HepG2 (cell line): Measurements from ENCODE around the gene RB1. TPM values are rescaled to one million over a fixed set of nuclear protein-coding genes. Genes with fewer than 3 reads are reported as not detected.
A peak's percentile ranks its signal among the peaks of the same experiment; 100 is the strongest.

Source experiments
- ELF4 ChIP-seq: sonication (generic); formaldehyde crosslinking; IDR thresholded peaks from 2 replicates; pipeline ENCODE4 v1.5.0; 2020; ENCODE audit warnings: missing genetic modification reagents, mild to moderate bottlenecking, moderate library complexity, borderline replicate concordance
- FOXA1 ChIP-seq, 2 experiments: fragments of 450-650 bp in 1 of 2; sonication (generic) in 1 of 2; formaldehyde crosslinking in 1 of 2; IDR thresholded peaks; 2 replicates each; pipeline versions ENCODE4 v1.4.0 to v1.6.1; 2016 to 2020; ENCODE audit warnings: missing genetic modification reagents in 1 of 2
- HMGA1 ChIP-seq: sonication (generic); formaldehyde crosslinking; conservative IDR thresholded peaks from 2 replicates; pipeline ENCODE4 v1.4.0; 2020; ENCODE audit warnings: missing genetic modification reagents
- HNF4G ChIP-seq, 2 experiments: sonication (generic) in 1 of 2; formaldehyde crosslinking in 1 of 2; IDR thresholded peaks; 2 replicates each; pipeline versions ENCODE4 v1.4.0 to v1.6.1; 2011 to 2020; ENCODE audit warnings: borderline replicate concordance in 2 of 2, low read depth in 2 of 2, mild to moderate bottlenecking in 2 of 2, low read length in 1 of 2, missing genetic modification reagents in 1 of 2, moderate library complexity in 1 of 2
- HNRNPK ChIP-seq: fragments of 200-400 bp; formaldehyde crosslinking; IDR thresholded peaks from 2 replicates; pipeline ENCODE4 v1.6.1; 2018; ENCODE audit warnings: low read length, low read depth, moderate library complexity, mild to moderate bottlenecking; ENCODE audit not compliant: poor library complexity, severe bottlenecking
- HOXA9 ChIP-seq: sonication (generic); formaldehyde crosslinking; IDR thresholded peaks from 2 replicates; pipeline ENCODE4 v1.8.1; 2022; ENCODE audit warnings: missing genetic modification reagents, mild to moderate bottlenecking, moderate library complexity, borderline replicate concordance
- JUND ChIP-seq: sonication (generic); formaldehyde crosslinking; IDR thresholded peaks from 2 replicates; pipeline ENCODE4 v1.8.0; 2022; ENCODE audit warnings: mild to moderate bottlenecking, missing genetic modification reagents
- KAT2B ChIP-seq: fragments of 150-350 bp; IDR thresholded peaks from 2 replicates; pipeline ENCODE4 v1.6.1; 2014; ENCODE audit warnings: low read depth, low read length, borderline replicate concordance
- ZNF138 ChIP-seq: sonication (generic); formaldehyde crosslinking; IDR thresholded peaks from 2 replicates; pipeline ENCODE4 v1.5.0; 2020; ENCODE audit warnings: mild to moderate bottlenecking, low read depth, missing genetic modification reagents
- ZNF44 ChIP-seq: sonication (generic); formaldehyde crosslinking; IDR thresholded peaks from 2 replicates; pipeline ENCODE4 v1.5.1; 2020; ENCODE audit warnings: mild to moderate bottlenecking, missing genetic modification reagents
- ZNF784 ChIP-seq: sonication (generic); formaldehyde crosslinking; IDR thresholded peaks from 2 replicates; pipeline ENCODE4 v1.5.1; 2020; ENCODE audit warnings: missing genetic modification reagents, mild to moderate bottlenecking, borderline replicate concordance
- ZSCAN21 ChIP-seq: sonication (generic); formaldehyde crosslinking; IDR thresholded peaks from 2 replicates; pipeline ENCODE4 v1.8.0; 2022; ENCODE audit warnings: mild to moderate bottlenecking, missing genetic modification reagents, moderate library complexity, borderline replicate concordance
- polyA plus RNA-seq, 8 experiments: library from polyadenylated mRNA; depleted of rRNA in 3 of 8; stranded (reverse) in 7 of 8; unstranded in 1 of 8; fragments of >200 nt; fragmentation: Illumina TruSeq in 4 of 8; extraction: Trizol in 4 of 8; gene quantifications; 2 replicates each; pipeline versions ENCODE4 v1.2.1 to v1.2.3, GENCODE V29; 2011 to 2016; ENCODE audit warnings: low read depth in 4 of 8, missing spikeins in 1 of 8, mixed read lengths in 1 of 8; ENCODE audit not compliant: insufficient read depth in 1 of 8
- total RNA-seq, 5 experiments: library from RNA; depleted of rRNA; stranded (reverse); fragments of >200 nt; fragmentation: Illumina TruSeq; extraction: Trizol; gene quantifications; 2 replicates each; pipeline ENCODE4 v1.2.3, GENCODE V29; 2016; ENCODE audit warnings: low read depth in 1 of 5
- TF ChIP-seq, protein P1 (sequence below): sonication (generic); formaldehyde crosslinking; IDR thresholded peaks from 2 replicates; pipeline ENCODE4 v1.5.0; 2020; ENCODE audit warnings: mild to moderate bottlenecking, missing genetic modification reagents
- TF ChIP-seq, protein P2 (sequence below): sonication (generic); formaldehyde crosslinking; IDR thresholded peaks from 2 replicates; pipeline ENCODE4 v1.5.1; 2020; ENCODE audit warnings: mild to moderate bottlenecking, moderate library complexity, missing genetic modification reagents
- TF ChIP-seq, protein P3 (sequence below): sonication (generic); formaldehyde crosslinking; IDR thresholded peaks from 2 replicates; pipeline ENCODE4 v1.5.0; 2020; ENCODE audit warnings: missing genetic modification reagents, mild to moderate bottlenecking, borderline replicate concordance
- TF ChIP-seq, protein P4 (sequence below): sonication (generic); formaldehyde crosslinking; IDR thresholded peaks from 2 replicates; pipeline ENCODE4 v1.5.1; 2020; ENCODE audit warnings: missing genetic modification reagents, mild to moderate bottlenecking, borderline replicate concordance
- TF ChIP-seq, protein P5 (sequence below): fragments of 450-650 bp; IDR thresholded peaks from 2 replicates; pipeline ENCODE4 v1.6.1; 2016

The RB1 gene
- total and polyA plus RNA-seq, 2 of the 13 experiments (the other 11 are each of a cell fraction or from before 2014, with no cell fraction given), result 15.6 to 23.7 TPM

- TF ChIP-seq, protein P1, sequence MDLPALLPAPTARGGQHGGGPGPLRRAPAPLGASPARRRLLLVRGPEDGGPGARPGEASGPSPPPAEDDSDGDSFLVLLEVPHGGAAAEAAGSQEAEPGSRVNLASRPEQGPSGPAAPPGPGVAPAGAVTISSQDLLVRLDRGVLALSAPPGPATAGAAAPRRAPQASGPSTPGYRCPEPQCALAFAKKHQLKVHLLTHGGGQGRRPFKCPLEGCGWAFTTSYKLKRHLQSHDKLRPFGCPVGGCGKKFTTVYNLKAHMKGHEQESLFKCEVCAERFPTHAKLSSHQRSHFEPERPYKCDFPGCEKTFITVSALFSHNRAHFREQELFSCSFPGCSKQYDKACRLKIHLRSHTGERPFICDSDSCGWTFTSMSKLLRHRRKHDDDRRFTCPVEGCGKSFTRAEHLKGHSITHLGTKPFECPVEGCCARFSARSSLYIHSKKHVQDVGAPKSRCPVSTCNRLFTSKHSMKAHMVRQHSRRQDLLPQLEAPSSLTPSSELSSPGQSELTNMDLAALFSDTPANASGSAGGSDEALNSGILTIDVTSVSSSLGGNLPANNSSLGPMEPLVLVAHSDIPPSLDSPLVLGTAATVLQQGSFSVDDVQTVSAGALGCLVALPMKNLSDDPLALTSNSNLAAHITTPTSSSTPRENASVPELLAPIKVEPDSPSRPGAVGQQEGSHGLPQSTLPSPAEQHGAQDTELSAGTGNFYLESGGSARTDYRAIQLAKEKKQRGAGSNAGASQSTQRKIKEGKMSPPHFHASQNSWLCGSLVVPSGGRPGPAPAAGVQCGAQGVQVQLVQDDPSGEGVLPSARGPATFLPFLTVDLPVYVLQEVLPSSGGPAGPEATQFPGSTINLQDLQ (CRISPR knock-in tag), result peak; percentile 60; the same call in 1 of the 2 replicates
- TF ChIP-seq ZNF44 (CRISPR knock-in tag) (no peak), ELF4 (CRISPR knock-in tag) (no peak), KAT2B (no peak), JUND (CRISPR knock-in tag) (no peak), HNRNPK (peak; percentile 65), HNF4G (IDR thresholded peaks at IDR 0.05; ENCODE audit: borderline replicate concordance, low read depth, low read length) (no peak; the same call in 1 of the 2 replicates), HNF4G (CRISPR knock-in tag; IDR thresholded peaks at IDR 0.05; ENCODE audit: borderline replicate concordance, low read depth) (no peak), ZSCAN21 (no peak), ZNF784 (peak; percentile 14; the same call in 1 of the 2 replicates), HOXA9 (CRISPR knock-in tag) (0 out of 2 replicates have a peak, but pooled peaks have one; percentile 28), FOXA1 (IDR thresholded peaks at IDR 0.05) (no peak), FOXA1 (CRISPR knock-in tag; IDR thresholded peaks at IDR 0.05) (no peak), HMGA1 (CRISPR knock-in tag) (no peak), ZNF138 (no peak)
- TF ChIP-seq, protein P2, sequence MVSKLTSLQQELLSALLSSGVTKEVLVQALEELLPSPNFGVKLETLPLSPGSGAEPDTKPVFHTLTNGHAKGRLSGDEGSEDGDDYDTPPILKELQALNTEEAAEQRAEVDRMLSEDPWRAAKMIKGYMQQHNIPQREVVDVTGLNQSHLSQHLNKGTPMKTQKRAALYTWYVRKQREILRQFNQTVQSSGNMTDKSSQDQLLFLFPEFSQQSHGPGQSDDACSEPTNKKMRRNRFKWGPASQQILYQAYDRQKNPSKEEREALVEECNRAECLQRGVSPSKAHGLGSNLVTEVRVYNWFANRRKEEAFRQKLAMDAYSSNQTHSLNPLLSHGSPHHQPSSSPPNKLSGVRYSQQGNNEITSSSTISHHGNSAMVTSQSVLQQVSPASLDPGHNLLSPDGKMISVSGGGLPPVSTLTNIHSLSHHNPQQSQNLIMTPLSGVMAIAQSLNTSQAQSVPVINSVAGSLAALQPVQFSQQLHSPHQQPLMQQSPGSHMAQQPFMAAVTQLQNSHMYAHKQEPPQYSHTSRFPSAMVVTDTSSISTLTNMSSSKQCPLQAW (CRISPR knock-in tag), result peak; percentile 69; the same call in 1 of the 2 replicates
- TF ChIP-seq, protein P3, sequence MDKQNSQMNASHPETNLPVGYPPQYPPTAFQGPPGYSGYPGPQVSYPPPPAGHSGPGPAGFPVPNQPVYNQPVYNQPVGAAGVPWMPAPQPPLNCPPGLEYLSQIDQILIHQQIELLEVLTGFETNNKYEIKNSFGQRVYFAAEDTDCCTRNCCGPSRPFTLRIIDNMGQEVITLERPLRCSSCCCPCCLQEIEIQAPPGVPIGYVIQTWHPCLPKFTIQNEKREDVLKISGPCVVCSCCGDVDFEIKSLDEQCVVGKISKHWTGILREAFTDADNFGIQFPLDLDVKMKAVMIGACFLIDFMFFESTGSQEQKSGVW (CRISPR knock-in tag), result no peak
- TF ChIP-seq, protein P4, sequence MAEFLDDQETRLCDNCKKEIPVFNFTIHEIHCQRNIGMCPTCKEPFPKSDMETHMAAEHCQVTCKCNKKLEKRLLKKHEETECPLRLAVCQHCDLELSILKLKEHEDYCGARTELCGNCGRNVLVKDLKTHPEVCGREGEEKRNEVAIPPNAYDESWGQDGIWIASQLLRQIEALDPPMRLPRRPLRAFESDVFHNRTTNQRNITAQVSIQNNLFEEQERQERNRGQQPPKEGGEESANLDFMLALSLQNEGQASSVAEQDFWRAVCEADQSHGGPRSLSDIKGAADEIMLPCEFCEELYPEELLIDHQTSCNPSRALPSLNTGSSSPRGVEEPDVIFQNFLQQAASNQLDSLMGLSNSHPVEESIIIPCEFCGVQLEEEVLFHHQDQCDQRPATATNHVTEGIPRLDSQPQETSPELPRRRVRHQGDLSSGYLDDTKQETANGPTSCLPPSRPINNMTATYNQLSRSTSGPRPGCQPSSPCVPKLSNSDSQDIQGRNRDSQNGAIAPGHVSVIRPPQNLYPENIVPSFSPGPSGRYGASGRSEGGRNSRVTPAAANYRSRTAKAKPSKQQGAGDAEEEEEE (CRISPR knock-in tag), result no peak
- TF ChIP-seq, protein P5, sequence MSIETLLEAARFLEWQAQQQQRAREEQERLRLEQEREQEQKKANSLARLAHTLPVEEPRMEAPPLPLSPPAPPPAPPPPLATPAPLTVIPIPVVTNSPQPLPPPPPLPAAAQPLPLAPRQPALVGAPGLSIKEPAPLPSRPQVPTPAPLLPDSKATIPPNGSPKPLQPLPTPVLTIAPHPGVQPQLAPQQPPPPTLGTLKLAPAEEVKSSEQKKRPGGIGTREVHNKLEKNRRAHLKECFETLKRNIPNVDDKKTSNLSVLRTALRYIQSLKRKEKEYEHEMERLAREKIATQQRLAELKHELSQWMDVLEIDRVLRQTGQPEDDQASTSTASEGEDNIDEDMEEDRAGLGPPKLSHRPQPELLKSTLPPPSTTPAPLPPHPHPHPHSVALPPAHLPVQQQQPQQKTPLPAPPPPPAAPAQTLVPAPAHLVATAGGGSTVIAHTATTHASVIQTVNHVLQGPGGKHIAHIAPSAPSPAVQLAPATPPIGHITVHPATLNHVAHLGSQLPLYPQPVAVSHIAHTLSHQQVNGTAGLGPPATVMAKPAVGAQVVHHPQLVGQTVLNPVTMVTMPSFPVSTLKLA, result no peak
Observed at GRCh38 chr13:48303359-48304142, at the start of gene RB1 (continued).
